ENCODE data around the gene OVAAL.

Gene OVAAL

GRCh38 chr1:180571060-180571831 lies 12.5 kb downstream of the OVAAL start:
- DNase-seq, result no peak

GRCh38 chr1:180571832-180572636 lies 13.3 kb downstream of the OVAAL start:
- DNase-seq, result no peak

DNA sequence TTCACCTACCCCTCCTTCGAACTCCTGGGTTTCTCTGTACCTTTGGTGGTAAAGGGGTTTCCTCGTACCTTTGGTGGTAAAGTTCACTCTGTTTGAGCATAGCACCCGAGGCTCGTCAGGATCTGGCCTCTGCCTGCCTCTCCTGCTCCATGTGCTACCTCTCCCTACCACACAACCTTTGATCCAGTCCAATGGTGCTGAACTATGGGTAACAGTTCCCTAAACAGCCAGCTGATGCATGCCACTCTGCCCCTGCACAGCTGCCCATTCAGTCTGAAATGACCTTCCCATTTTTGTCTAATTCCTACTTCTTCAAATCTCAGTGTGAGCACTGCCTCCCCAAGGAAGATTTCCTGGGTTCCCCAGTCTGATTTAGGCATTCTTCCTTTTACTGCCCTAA lies 14.0 kb downstream of the OVAAL start:
- DNase-seq, result no peak

- no peak for DNase-seq
Measured at GRCh38 chr1:180574031-180574713, 15.4 kb downstream of the OVAAL start.

DNA sequence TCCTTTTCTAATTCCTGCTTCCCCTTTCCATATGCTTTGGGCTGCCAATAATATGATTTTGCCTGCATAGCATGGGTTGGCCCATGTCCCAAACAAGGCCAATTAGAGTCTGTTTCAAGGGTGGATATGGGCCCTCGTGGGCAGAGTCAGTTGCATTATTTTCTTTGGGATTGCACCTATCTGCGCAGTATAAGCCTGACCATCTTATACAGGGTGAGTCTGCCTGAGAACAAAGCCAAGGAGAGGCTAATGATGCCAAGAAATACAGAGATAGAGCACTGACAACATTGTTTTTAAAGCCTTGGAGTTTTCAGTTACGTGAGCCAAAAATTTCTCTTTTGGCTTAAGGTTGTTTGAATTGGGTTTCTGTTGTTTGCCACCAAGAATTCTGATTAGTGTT lies 18.6 kb downstream of the OVAAL start:
- DNase-seq, result no peak

GRCh38 chr1:180579961-180580611 lies 21.3 kb downstream of the OVAAL start:
- no peak for DNase-seq

- no peak for DNase-seq
Measured at GRCh38 chr1:180581635-180582039, 22.9 kb downstream of the OVAAL start.

DNA sequence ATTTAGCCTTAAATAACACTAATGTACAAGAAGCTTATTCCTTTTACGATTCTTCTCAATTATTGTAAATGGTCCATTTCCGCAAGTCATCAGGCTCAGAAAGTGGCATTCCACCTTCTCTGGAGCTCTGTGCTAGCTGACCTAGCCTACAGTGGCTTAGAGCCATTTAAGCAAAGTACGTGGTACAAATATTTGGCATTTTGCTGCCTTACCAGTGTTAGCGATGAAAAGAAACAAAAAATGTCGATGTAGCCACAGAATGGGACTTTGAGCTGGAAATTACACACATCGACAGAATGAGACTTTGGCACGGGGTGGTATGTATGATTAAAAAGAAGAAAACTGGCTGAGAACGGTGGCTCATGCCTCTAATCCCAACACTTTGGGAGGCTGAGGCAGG lies 26.1 kb downstream of the OVAAL start:
- no peak for DNase-seq

DNA sequence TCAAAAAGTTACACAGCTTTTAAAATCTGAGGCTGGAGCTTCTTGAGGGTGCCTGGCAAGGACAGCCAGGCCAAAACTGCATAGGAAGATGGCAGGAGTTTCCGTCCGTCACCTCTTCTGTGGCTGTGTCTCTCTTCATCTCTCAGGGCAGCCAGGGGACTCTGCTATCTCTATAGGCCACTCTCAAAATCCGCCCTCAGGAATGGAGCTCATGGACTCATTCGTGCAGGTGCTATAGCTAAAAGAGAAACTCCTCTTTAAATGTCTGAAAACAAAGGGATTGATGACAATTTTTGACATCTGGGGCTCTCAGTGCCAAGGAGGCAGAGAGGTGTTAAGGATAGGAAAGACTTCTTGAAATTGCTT lies 27.2 kb downstream of the OVAAL start:
- no peak for DNase-seq

DNA sequence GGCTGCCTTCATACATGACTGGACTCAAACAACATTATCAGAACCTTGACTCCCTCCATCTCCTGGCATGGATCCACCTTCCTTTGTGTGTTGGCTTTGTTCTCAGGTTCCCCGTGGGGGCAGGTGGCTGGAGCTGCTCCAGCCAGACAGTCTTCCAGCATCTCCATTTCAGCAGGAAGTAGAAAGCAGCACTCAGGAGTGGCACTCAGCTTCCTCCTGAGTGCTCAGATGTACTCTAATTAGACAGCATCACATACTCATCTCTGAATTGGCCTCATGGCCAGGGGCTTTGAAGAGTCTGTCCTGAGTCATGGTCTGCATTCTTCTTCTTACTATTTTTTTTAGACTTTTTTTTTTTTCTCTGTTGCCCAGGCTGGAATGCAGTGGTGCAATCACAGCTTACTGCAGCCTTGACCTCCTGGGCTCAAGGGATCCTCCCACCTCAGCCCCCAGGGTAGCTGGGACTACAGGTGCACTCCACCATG lies 27.9 kb downstream of the OVAAL start:
- no peak for DNase-seq

DNA sequence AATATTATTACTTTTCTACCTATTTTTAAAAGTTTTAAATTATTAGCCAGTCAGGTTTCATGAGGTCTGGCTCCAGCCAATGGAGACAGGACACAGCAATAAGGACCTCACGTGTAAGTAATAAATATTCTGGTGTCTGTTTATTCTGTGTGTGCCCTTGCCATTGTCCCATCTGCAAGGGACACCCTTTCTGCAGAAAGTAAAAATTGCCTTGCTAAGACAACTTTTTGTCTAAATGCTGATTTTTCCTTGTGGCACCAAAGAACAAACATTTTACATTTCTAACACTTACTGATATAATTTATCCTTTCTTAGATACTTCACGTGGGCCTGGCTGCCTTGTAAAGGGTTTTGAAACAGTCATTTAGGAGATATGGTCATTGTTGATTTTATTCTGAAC lies 29.4 kb downstream of the OVAAL start:
- no peak for DNase-seq

DNA sequence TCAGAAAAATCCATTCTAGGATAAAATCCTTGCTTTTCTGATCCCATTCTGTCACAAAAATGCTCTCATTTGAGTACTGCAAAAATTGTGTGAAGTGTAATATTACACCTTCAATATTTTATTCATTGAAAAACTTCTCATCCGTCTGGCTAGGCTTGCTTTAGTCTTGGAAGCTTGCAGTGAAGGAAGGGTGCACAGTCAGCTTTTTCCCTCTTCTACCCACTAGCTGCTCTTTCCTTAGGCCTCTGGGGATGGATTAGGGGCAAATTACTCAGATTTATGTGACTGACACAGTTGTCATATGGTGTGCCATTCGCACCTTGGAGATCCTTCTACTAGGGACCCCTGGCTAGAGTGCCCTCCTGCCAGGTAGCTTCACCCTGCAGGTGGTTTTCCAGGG lies 32.1 kb downstream of the OVAAL start:
- no peak for DNase-seq

GRCh38 chr1:180593382-180593781 lies 34.6 kb downstream of the OVAAL start:
- no peak for DNase-seq

DNA sequence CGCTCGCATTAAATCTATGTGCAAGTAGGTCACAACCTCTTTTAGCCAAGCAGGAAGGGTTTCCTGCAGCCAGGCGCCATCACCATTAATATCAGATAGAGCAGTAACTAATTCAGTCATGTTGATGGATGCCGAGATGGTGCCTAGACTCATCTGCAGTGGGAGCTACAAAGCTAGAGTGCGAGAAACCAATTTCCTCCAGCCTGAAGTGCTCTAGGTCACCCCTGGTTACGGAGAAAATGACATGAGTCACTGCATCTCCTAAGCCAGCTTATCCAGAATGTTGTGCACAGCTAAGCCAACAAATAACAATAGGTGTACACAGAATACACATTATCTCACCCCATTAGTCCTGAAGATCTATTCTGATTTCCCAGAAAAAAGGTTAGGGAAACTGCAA lies 36.0 kb downstream of the OVAAL start:
- no peak for DNase-seq

DNA sequence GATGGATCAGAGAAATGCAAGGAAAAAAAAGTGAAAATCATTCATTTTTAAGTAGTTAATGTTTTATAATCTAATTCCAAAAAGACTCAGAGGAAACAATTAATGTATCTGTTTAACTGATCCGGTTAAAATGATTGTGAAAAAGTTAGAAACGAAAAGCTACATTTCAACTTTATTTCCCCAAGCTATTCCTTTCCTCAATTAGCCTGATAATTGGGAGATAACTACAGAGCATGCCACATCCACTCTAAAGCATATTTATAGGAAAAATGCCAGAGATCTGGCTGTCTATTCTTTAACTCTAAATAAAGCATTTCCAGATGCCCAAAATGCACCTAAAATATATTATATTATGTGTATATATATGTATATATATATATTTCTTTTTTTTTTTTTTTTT lies 37.2 kb downstream of the OVAAL start:
- DNase-seq, result no peak

DNA sequence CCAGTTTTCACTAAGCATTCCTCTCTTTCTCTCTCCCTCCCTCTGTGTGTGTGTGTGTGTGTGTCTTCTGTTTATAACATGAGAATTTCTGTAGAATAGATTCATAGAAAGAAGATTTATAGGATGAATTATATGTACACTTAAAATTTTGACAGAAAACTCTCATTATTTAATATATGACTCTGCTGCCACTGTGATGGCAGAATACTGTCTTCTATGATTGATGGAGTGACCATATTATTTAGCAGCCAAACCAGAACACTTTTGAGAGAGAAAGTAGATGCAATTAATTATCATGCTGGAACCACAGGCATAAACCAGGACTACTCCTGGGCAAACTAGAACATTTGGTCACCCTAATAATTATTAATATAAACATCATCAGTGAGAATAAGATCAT lies 38.8 kb downstream of the OVAAL start:
- DNase-seq, result no peak

DNA sequence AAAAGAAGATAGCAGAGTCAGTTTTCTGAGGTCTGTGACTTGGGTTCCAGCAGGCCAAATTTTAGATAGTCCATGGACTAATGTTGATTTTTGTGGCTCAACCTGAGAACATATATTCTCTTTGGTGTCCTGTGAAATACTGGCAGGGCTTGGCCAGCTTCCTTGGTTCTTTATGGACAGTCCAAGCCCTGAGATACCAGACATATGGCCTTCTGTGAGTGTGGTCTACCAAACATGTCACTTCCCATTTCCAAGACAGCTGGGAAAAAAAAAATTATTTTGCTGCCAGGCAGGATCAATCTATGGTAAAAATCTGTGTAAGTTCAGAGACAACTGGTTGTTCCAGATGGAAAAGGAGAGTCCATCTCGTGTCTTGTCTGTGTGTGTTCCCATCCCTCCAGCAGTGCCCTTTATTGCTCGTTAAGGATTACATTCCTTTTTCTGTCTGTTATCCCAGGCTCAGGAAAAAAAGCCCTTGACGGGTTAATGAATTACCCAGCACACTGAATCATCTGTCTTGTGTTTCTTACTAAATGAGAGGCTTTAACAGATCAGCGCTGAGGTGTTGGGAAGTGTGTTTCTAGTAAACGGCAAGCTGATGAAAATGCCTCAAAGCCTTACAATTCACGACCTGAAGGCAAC lies 39.7 kb downstream of the OVAAL start:
- DNase-seq, result no peak

DNA sequence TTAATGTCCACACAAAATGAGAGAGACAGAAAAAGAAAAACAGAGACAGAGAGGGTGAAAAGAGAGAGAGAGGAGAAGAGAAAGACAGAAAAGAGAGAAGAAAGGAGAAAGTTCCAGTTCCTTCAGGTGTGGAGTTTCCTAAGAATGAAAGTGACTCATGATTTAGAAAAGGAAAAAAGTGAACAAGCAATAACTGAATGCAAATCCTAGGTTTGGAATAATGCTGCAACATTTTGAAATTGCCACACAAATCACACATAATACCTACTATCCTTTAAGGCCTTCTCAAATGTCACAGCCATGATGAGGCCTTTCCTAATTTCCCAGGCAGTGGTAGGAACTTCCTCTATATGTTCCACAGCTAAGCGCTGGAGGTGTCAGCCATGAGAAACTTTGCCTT lies 41.6 kb downstream of the OVAAL start:
- DNase-seq, result no peak

DNA sequence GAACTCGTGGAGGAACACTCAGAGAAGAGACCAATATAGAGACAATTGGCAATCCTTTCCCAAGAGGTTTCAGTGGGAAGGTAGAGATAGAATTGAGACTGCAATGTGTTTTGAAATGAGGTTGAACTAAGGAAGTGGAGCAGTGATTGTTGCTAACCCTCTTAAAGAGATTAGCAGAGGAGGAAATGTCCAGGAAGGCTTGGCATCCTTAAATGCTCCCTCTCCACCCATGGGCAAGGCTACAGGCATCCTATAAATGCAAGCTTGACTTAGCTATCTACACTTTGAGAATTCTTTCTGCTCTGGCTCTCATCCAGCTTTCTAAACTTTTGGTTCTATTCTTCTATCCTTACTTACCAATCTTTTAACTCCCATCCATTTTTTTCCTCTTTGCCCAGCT lies 42.7 kb downstream of the OVAAL start:
- no peak for DNase-seq

DNA sequence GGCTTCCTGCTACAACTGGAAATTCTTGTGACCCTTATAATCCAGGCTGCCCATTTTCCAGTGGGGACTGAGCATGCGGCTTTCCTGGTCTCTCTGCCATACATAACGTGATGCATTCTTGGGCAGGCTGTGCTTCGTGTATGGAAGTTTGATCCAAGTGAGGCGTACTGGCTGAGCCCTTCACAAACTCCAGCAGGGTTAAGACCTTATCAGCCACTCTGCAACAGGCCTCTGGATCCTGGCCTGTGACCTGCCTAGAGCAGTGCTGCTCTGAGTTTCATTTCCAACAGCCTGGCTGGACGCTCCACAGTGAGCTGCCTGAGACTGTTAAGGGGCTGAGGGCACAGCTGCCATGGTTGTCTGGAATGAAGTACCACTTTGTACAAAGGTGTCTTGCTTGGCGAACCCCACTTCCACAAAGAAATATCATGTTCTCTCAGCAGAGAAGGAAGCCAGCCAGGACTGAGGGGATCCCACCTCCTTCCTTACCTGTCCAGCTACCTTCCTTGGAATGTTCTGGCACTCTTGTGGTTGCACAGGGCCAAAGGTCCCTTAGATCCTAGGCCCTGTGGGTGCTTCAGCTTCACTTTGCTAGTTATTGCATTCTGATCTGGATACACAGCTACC lies 44.6 kb downstream of the OVAAL start:
- DNase-seq, result no peak

- no peak for DNase-seq
Measured at GRCh38 chr1:180603850-180604226, 45.1 kb downstream of the OVAAL start.

DNA sequence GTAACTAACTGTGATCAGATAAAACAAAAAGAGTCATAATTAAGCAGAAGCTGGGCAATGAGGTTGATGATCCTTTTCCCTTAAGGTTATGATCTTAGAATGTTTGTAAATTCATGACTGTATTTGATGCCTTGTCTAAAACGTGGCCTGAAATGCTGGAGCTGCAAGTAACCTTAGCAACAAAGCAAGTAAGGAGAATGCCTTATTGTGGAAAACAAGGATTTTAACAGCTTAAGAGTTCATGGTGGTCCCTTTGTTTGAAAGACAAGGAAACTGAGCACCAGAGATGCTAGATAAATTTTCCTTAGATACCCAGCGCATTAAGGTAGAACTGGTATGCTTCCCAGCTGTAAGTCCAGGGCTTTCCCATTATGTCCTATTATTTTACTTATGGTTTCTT lies 47.4 kb downstream of the OVAAL start:
- DNase-seq, result no peak
